A549 (cell line): ENCODE data around the gene INPP5A. TPM values are rescaled to one million over a fixed set of nuclear protein-coding genes. Genes with fewer than 3 reads are reported as not detected.

ENCODE experiments used
- ATAC-seq, 2 experiments: fragments of 200-7000 bp in 1 of 2; fragments of >200 bp in 1 of 2; cut with Nextera tagmentation in 1 of 2; cut with Tn5 transposase in 1 of 2; 3 replicates each; pipeline versions ENCODE4 v1.8.0 to v1.9.1; 2018 to 2020; ENCODE audit warnings: mild to moderate bottlenecking in 1 of 2, moderate library complexity in 1 of 2
- CTCF ChIA-PET: fragments of 300-600 bp; sonication (Branson Sonifier 250); formaldehyde crosslinking; extraction: SDS; loops from one replicate; lab custom pipeline; 2021; ENCODE audit warnings: antibody characterized with exemption, inconsistent platforms; lab: Yijun Ruan, JAX
- POLR2A ChIA-PET: fragments of 350-600 bp; formaldehyde crosslinking; extraction: SDS; loops from one replicate; lab custom pipeline; 2021; ENCODE audit warnings: antibody characterized with exemption, inconsistent platforms; lab: Yijun Ruan, JAX
- DNase-seq, 2 experiments: peaks; one replicate each; pipeline versions ENCODE4 v3.0.0 to v3.0.0-alpha.2; 2011 to 2016; ENCODE audit warnings: low read depth in 1 of 2, low spot score in 1 of 2
- FAIRE-seq: peaks from 2 replicates; lab custom pipeline; 2011; peaks lifted over from hg19 to GRCh38; lab: Jason Lieb, UNC
- H3K27ac ChIP-seq, 2 experiments: fragments of >200 bp; sonication (Bioruptor Twin); formaldehyde crosslinking; 3 replicates each; pipeline ENCODE4 v1.5.1; 2016 to 2017
- H3K4me1 ChIP-seq: fragments of >200 bp; sonication (Bioruptor Twin); formaldehyde crosslinking; 3 replicates; pipeline ENCODE4 v1.6.1; 2016
- H3K4me2 ChIP-seq: fragments of >200 bp; sonication (Bioruptor Twin); formaldehyde crosslinking; 3 replicates; pipeline ENCODE4 v1.6.1; 2016
- H3K4me3 ChIP-seq: fragments of >200 bp; sonication (Bioruptor Twin); formaldehyde crosslinking; 3 replicates; pipeline ENCODE4 v1.5.1; 2016
- H3K9me3 ChIP-seq: fragments of >200 bp; sonication (Bioruptor Twin); formaldehyde crosslinking; 3 replicates; pipeline ENCODE4 v1.6.1; 2016
- BHLHE40 ChIP-seq: IDR thresholded peaks from 2 replicates; pipeline ENCODE4 v1.6.1; 2012; ENCODE audit warnings: low read depth, low read length, inconsistent platforms
- CBX2 ChIP-seq: fragments of 200-600 bp; sonication (generic); IDR thresholded peaks from 2 replicates; pipeline ENCODE4 v1.6.1; 2016; ENCODE audit warnings: low read depth, mild to moderate bottlenecking, borderline replicate concordance
- CBX8 ChIP-seq: fragments of 200-600 bp; sonication (generic); IDR thresholded peaks from 2 replicates; pipeline ENCODE4 v1.6.1; 2016
- EHF ChIP-seq: fragments of 250-450 bp; sonication (Bioruptor Pico); IDR thresholded peaks from 2 replicates; pipeline ENCODE4 v1.5.0; 2020; ENCODE audit warnings: mild to moderate bottlenecking
- EHMT2 ChIP-seq: fragments of 200-600 bp; sonication (generic); IDR thresholded peaks from 2 replicates; pipeline ENCODE4 v1.6.1; 2016; ENCODE audit warnings: antibody characterized with exemption, low read depth, mild to moderate bottlenecking, moderate library complexity
- ELK1 ChIP-seq: fragments of 150-350 bp; IDR thresholded peaks from 2 replicates; pipeline ENCODE4 v1.6.1; 2014; ENCODE audit warnings: low read depth, mild to moderate bottlenecking, low read length
- FOSB ChIP-seq: fragments of 250-450 bp; sonication (Bioruptor Pico); IDR thresholded peaks from 2 replicates; pipeline ENCODE4 v1.5.0; 2020; ENCODE audit warnings: mild to moderate bottlenecking, moderate library complexity
- HDAC2 ChIP-seq: fragments of 200-600 bp; sonication (generic); IDR thresholded peaks from 2 replicates; pipeline ENCODE4 v1.6.1; 2016
- HMGXB4 ChIP-seq: fragments of 250-450 bp; sonication (Bioruptor Pico); IDR thresholded peaks from 2 replicates; pipeline ENCODE4 v1.5.0; 2021; ENCODE audit warnings: mild to moderate bottlenecking, moderate library complexity, borderline replicate concordance
- HOXB13 ChIP-seq: fragments of 250-450 bp; sonication (Bioruptor Pico); IDR thresholded peaks from 2 replicates; pipeline ENCODE4 v1.5.0; 2020; ENCODE audit warnings: low read depth, mild to moderate bottlenecking, moderate library complexity
- HOXB5 ChIP-seq: fragments of 250-450 bp; sonication (Bioruptor Pico); IDR thresholded peaks from 2 replicates; pipeline ENCODE4 v1.5.0; 2020; ENCODE audit warnings: mild to moderate bottlenecking, moderate library complexity
- JUN ChIP-seq, 2 experiments: fragments of >200 bp; sonication (Bioruptor Twin); formaldehyde crosslinking; IDR thresholded peaks; 2 replicates in 1 of 2; 3 replicates in 1 of 2; pipeline ENCODE4 v1.6.1; 2016 to 2017
- KDM5A ChIP-seq: fragments of 200-600 bp; sonication (generic); IDR thresholded peaks from 2 replicates; pipeline ENCODE4 v1.6.1; 2016; ENCODE audit warnings: antibody characterized with exemption, mild to moderate bottlenecking
- MAFK ChIP-seq: fragments of 450-650 bp; IDR thresholded peaks from 2 replicates; pipeline ENCODE4 v1.6.1; 2014; ENCODE audit not compliant: partially characterized antibody
- NFE2L2 ChIP-seq: fragments of 150-350 bp; conservative IDR thresholded peaks from 2 replicates; pipeline ENCODE4 v1.6.1; 2014; ENCODE audit warnings: low read length
- NR3C1 ChIP-seq: fragments of >200 bp; sonication (Bioruptor Twin); formaldehyde crosslinking; IDR thresholded peaks from 3 replicates; pipeline ENCODE4 v1.6.1; 2017
- RAD21 ChIP-seq, 2 experiments: fragments of >200 bp in 1 of 2; sonication (Bioruptor Twin) in 1 of 2; formaldehyde crosslinking in 1 of 2; IDR thresholded peaks in 1 of 2; conservative IDR thresholded peaks in 1 of 2; 2 replicates in 1 of 2; 3 replicates in 1 of 2; pipeline ENCODE4 v1.6.1; 2012 to 2018; ENCODE audit warnings: inconsistent platforms in 1 of 2
- RCOR1 ChIP-seq: fragments of 150-350 bp; IDR thresholded peaks from 2 replicates; pipeline ENCODE4 v1.6.1; 2014; ENCODE audit warnings: antibody characterized with exemption, low read length, low read depth
- RFX5 ChIP-seq: fragments of 450-650 bp; IDR thresholded peaks from 2 replicates; pipeline ENCODE4 v1.7.1; 2014; ENCODE audit warnings: antibody characterized with exemption, mild to moderate bottlenecking, moderate library complexity
- RNF2 ChIP-seq: fragments of 200-600 bp; sonication (generic); IDR thresholded peaks from 2 replicates; pipeline ENCODE4 v1.6.1; 2016; ENCODE audit warnings: low read depth, mild to moderate bottlenecking, antibody characterized with exemption, moderate library complexity, borderline replicate concordance
- SMC3 ChIP-seq: fragments of >200 bp; sonication (Bioruptor Twin); formaldehyde crosslinking; IDR thresholded peaks from 3 replicates; pipeline ENCODE4 v1.6.1; 2018; ENCODE audit warnings: inconsistent platforms
- SREBF2 ChIP-seq: fragments of 450-650 bp; IDR thresholded peaks from 2 replicates; pipeline ENCODE4 v1.6.1; 2014; ENCODE audit warnings: mild to moderate bottlenecking, moderate library complexity
- TP53 ChIP-seq: fragments of 250-450 bp; sonication (Bioruptor Pico); IDR thresholded peaks from 2 replicates; pipeline ENCODE4 v1.5.0; 2021; ENCODE audit warnings: mild to moderate bottlenecking, moderate library complexity
- USF2 ChIP-seq: fragments of 450-650 bp; IDR thresholded peaks from 2 replicates; pipeline ENCODE4 v1.6.1; 2014; ENCODE audit warnings: antibody characterized with exemption
- ZNF302 ChIP-seq: fragments of 250-450 bp; sonication (Bioruptor Pico); IDR thresholded peaks from 2 replicates; pipeline ENCODE4 v1.9.0; 2021; ENCODE audit warnings: inconsistent platforms, mild to moderate bottlenecking, moderate library complexity
- WGBS: methylation state at CpG from one replicate; pipeline ENCODE4 v1.1.6; 2017; ENCODE audit errors: missing lambda C conversion rate; 5-methylcytosine and 5-hydroxymethylcytosine counted together
- polyA plus RNA-seq, 4 experiments: library from polyadenylated mRNA; depleted of rRNA in 3 of 4; stranded (reverse); fragments of >200 nt; fragmentation: RNase III in 1 of 4; extraction: RNeasy Plus Mini Kit Qiagen cat#74134 plus additional on column Dnase treatment in 1 of 4; gene quantifications; 2 replicates in 3 of 4; 3 replicates in 1 of 4; pipeline ENCODE4 v1.2.3, GENCODE V29; 2011 to 2017

The INPP5A gene
- polyA plus RNA-seq, 2 of the 4 experiments (the other 2 are of a cell fraction), result 13.7 to 15.1 TPM

GRCh38 chr10:132815168-132815857 lies 277.7 kb downstream of the INPP5A start:
- no peak for FAIRE-seq
- ATAC-seq, result no peak
- no peak overlapping the region for H3K4me2 ChIP-seq
- no peak for DNase-seq
- WGBS, result 57% methylated on average over 18 of the region's 18 CpGs
- ChIA-PET CTCF (interaction anchor here (0.7 to 2.2 kb wide), 3 partner anchors 13 to 161 kb away, joined by 3 to 6 read pairs (median 3); no protein-coding TSS in a partner anchor), POLR2A (no interaction called here)
- TF ChIP-seq HOXB5, result no peak
- TF ChIP-seq ELK1, result no peak
- TF ChIP-seq FOSB (CRISPR knock-in tag), result no peak
- no peak for TF ChIP-seq JUN (IDR thresholded peaks at IDR 0.05)
- no peak for TF ChIP-seq EHMT2
- no peak for TF ChIP-seq ZNF302 (CRISPR knock-in tag)
- no peak for TF ChIP-seq EHF (CRISPR knock-in tag)
- TF ChIP-seq CBX2, result no peak
- no peak for TF ChIP-seq RCOR1
- no peak for TF ChIP-seq RFX5
- peaks cover 10% of the 10 kb centered on the region for H3K9me3 ChIP-seq
- no peak overlapping the region for H3K4me3 ChIP-seq
- no peak overlapping the region for H3K27ac ChIP-seq
- H3K4me1 ChIP-seq, result no peaks in the 10 kb centered on the region

GRCh38 chr10:132816718-132817117 lies 279.1 kb downstream of the INPP5A start:
- no peak for TF ChIP-seq MAFK
- TF ChIP-seq HDAC2, result no peak
- no peak for TF ChIP-seq RNF2
- TF ChIP-seq NR3C1, result no peak
- no peak for TF ChIP-seq CBX8
- no peak for TF ChIP-seq HMGXB4 (CRISPR knock-in tag)
- TF ChIP-seq KDM5A, result no peak
- no peak for TF ChIP-seq USF2
- TF ChIP-seq TP53 (CRISPR knock-in tag), result no peak
- no peak for TF ChIP-seq EHF (CRISPR knock-in tag)
- no peak for TF ChIP-seq SREBF2
- no peak for TF ChIP-seq NFE2L2
- TF ChIP-seq BHLHE40, result no peak
- TF ChIP-seq RAD21 (conservative IDR thresholded peaks at IDR 0.05 in 1 of 2, IDR thresholded peaks at IDR 0.05 in 1 of 2), result no peak
- TF ChIP-seq HOXB13 (CRISPR knock-in tag), result no peak
- TF ChIP-seq SMC3, result no peak
- Histone ChIP-seq H3K4me1 (no peaks in the 10 kb centered on the region), H3K27ac (no peak overlapping the region), H3K4me2 (no peak overlapping the region), H3K9me3 (peaks cover 10% of the 10 kb centered on the region), H3K4me3 (no peak overlapping the region)
- FAIRE-seq, result no peak
- POLR2A ChIA-PET, result no interaction called here
- CTCF ChIA-PET, result interaction anchor here (2.2 kb wide), 1 partner anchor 162 kb away, joined by 6 read pairs; no protein-coding TSS in a partner anchor
- DNase-seq, result no peak
- 59% methylated on average over 12 of the region's 12 CpGs for WGBS
- no peak for ATAC-seq
